IPS-20b (cell line): Measurements from ENCODE around the gene C1QL2.

Source experiments
- H3K27ac ChIP-seq: one replicate; pipeline ENCODE4 v1.5.1; 2013; ENCODE audit warnings: low read length
- H3K27me3 ChIP-seq: 2 replicates; pipeline ENCODE4 v1.6.1; 2013; ENCODE audit warnings: mild to moderate bottlenecking, low read length, inconsistent platforms; ENCODE audit not compliant: insufficient read depth
- H3K36me3 ChIP-seq: 2 replicates; pipeline ENCODE4 v1.6.1; 2013; ENCODE audit warnings: low read depth, mild to moderate bottlenecking, inconsistent platforms, low read length, moderate library complexity; ENCODE audit not compliant: insufficient read depth
- H3K4me1 ChIP-seq: 2 replicates; pipeline ENCODE4 v1.6.1; 2013; ENCODE audit warnings: mild to moderate bottlenecking, control low read depth, inconsistent platforms, low read length, moderate library complexity; ENCODE audit not compliant: insufficient read depth
- H3K4me3 ChIP-seq: 2 replicates; pipeline ENCODE4 v1.5.1; 2013; ENCODE audit warnings: mild to moderate bottlenecking, low read length, inconsistent platforms
- H3K9ac ChIP-seq: 2 replicates; pipeline ENCODE4 v1.6.1; 2013; ENCODE audit warnings: low read depth, mild to moderate bottlenecking, inconsistent platforms, low read length, moderate library complexity
- H3K9me3 ChIP-seq: 2 replicates; pipeline ENCODE4 v1.6.1; 2013; ENCODE audit warnings: mild to moderate bottlenecking, low read depth, low read length, inconsistent platforms; ENCODE audit not compliant: insufficient read depth

The C1QL2 gene

DNA sequence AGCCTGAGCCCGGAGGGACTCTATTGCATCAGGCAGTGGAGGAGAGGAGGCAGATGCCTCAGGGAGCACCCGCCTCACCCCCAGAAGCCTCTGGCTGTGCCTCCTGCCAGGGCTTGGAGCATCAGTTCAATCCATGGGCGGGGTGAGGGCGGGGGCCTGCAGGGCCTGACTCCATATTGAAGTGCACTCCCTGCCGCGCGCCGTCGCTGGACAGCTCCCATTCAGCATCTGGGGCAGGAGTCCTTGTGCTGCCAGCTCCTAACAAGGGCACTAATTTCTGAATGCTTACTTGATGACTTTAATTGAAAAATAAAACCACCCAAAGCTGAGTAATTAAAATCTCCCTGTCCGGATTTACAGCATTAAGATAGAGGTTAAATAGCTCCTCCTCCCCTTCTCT lies 23.8 kb downstream of the C1QL2 start:
- H3K4me3 ChIP-seq = no peak overlapping the region
- no peaks in the 10 kb centered on the region for H3K9me3 ChIP-seq
- H3K27ac ChIP-seq = no peak overlapping the region
- H3K4me1 ChIP-seq = peaks cover 11% of the 10 kb centered on the region
- no peaks in the 10 kb centered on the region for H3K36me3 ChIP-seq
- H3K27me3 ChIP-seq = no peaks in the 10 kb centered on the region
- H3K9ac ChIP-seq = no peak overlapping the region

- no peak overlapping the region for H3K27ac ChIP-seq
- no peaks in the 10 kb centered on the region for H3K9me3 ChIP-seq
- H3K4me3 ChIP-seq = peak overlapping the region; percentile 35; the same call in 1 of the 2 replicates
- H3K4me1 ChIP-seq = peaks cover 12% of the 10 kb centered on the region
- H3K27me3 ChIP-seq = peaks cover 27% of the 10 kb centered on the region
- no peak overlapping the region for H3K9ac ChIP-seq
- H3K36me3 ChIP-seq = no peaks in the 10 kb centered on the region
Measured at GRCh38 chr2:119126650-119127049, 31.9 kb downstream of the C1QL2 start.

- H3K4me1 ChIP-seq = peaks cover 17% of the 10 kb centered on the region; the same call in 1 of the 2 replicates
- H3K4me3 ChIP-seq = no peak overlapping the region
- no peaks in the 10 kb centered on the region for H3K9me3 ChIP-seq
- H3K9ac ChIP-seq = no peak overlapping the region
- H3K27ac ChIP-seq = no peak overlapping the region
- peaks cover 27% of the 10 kb centered on the region for H3K27me3 ChIP-seq
- H3K36me3 ChIP-seq = no peaks in the 10 kb centered on the region
Measured at GRCh38 chr2:119123389-119123788, 35.2 kb downstream of the C1QL2 start.

DNA sequence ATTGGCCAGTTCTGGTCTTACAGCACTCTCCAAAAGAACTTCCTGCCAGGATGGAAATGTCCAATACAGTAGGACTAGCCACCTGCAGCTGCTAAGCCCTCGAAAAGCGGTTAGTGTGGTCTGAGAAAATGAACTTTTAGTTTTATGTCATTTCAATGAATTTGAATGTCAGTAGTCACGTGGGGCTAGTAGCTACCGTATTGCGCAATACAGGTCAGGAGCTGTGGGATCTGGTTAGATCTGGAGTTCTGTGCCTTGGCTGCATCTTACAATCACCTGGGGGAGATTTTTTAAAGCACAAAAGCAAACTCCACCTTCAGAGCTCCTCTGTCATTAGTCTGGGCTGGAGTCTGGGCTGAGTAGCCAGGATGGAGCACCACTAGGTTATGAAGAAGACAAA lies 35.9 kb downstream of the C1QL2 start:
- Histone ChIP-seq H3K27me3 (peaks cover 21% of the 10 kb centered on the region), H3K9ac (no peak overlapping the region), H3K27ac (no peak overlapping the region), H3K36me3 (no peaks in the 10 kb centered on the region), H3K4me3 (no peak overlapping the region), H3K4me1 (peaks cover 23% of the 10 kb centered on the region), H3K9me3 (no peaks in the 10 kb centered on the region)

GRCh38 chr2:119119999-119120756 lies 38.4 kb downstream of the C1QL2 start:
- peaks cover 12% of the 10 kb centered on the region; the same call in 1 of the 2 replicates for H3K27me3 ChIP-seq

DNA sequence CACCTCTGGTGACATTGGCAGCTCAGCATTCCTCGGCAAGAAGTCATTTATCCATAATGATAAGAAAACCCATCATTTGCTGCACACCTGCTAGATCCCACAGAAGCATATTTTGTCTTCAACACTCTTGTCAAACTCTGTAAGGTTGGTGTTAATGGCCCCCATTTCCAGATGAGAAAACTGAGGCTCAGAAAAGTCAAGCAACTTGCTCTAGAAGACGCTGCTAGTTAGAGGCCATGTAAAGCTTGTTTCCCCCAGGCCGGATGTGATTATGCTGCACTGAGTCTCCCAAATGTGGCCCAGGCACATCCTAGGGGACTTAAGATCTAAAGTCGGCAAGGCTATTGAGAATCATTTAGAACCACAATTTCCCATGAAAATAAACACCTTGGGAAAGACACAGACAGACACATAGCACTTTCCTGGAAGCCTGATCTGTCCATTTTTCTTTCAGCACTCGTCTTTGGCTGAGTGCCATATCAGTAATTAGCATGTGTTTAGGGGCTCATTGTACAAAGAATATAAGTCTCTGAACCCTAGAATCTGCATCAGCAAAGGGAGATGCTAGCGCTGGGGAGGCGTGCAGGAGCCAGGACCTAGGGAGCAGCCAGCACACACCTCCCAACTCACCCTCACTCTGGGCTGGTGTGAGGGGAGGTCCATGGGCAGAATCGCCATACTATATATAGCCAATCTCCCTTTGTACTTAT lies 39.3 kb downstream of the C1QL2 start:
- Histone ChIP-seq H3K36me3 (no peaks in the 10 kb centered on the region), H3K9ac (no peak overlapping the region), H3K4me3 (no peak overlapping the region), H3K27me3 (peaks cover 4% of the 10 kb centered on the region; the same call in 1 of the 2 replicates), H3K4me1 (peaks cover 22% of the 10 kb centered on the region), H3K9me3 (no peaks in the 10 kb centered on the region), H3K27ac (no peak overlapping the region)

More at GRCh38 chr2:119119999-119120756, 38.4 kb downstream of the C1QL2 start:
- Histone ChIP-seq H3K4me3 (no peak overlapping the region), H3K9me3 (no peaks in the 10 kb centered on the region), H3K4me1 (peaks cover 22% of the 10 kb centered on the region), H3K27ac (no peak overlapping the region), H3K36me3 (no peaks in the 10 kb centered on the region), H3K9ac (no peak overlapping the region)

GRCh38 chr2:119117891-119118882 lies 40.4 kb downstream of the C1QL2 start:
- H3K36me3 ChIP-seq = no peaks in the 10 kb centered on the region
- H3K27ac ChIP-seq = no peak overlapping the region
- H3K9me3 ChIP-seq = no peaks in the 10 kb centered on the region
- no peak overlapping the region for H3K9ac ChIP-seq
- H3K4me1 ChIP-seq = peaks cover 28% of the 10 kb centered on the region
- no peak overlapping the region for H3K4me3 ChIP-seq
- H3K27me3 ChIP-seq = no peaks in the 10 kb centered on the region; the same call in 1 of the 2 replicates

- no peak overlapping the region for H3K27ac ChIP-seq
- peaks cover 32% of the 10 kb centered on the region for H3K4me1 ChIP-seq
- no peaks in the 10 kb centered on the region; the same call in 1 of the 2 replicates for H3K27me3 ChIP-seq
- H3K36me3 ChIP-seq = no peaks in the 10 kb centered on the region
- H3K4me3 ChIP-seq = no peak overlapping the region
- H3K9me3 ChIP-seq = no peaks in the 10 kb centered on the region
- no peak overlapping the region for H3K9ac ChIP-seq
Measured at GRCh38 chr2:119117408-119117807, 41.1 kb downstream of the C1QL2 start.

GRCh38 chr2:119116411-119117295 lies 41.9 kb downstream of the C1QL2 start:
- Histone ChIP-seq H3K9ac (no peak overlapping the region), H3K27me3 (no peaks in the 10 kb centered on the region; the same call in 1 of the 2 replicates), H3K9me3 (peaks cover under 1% of the 10 kb centered on the region; the same call in 1 of the 2 replicates), H3K4me3 (no peak overlapping the region), H3K36me3 (no peaks in the 10 kb centered on the region), H3K27ac (no peak overlapping the region), H3K4me1 (peaks cover 34% of the 10 kb centered on the region)

DNA sequence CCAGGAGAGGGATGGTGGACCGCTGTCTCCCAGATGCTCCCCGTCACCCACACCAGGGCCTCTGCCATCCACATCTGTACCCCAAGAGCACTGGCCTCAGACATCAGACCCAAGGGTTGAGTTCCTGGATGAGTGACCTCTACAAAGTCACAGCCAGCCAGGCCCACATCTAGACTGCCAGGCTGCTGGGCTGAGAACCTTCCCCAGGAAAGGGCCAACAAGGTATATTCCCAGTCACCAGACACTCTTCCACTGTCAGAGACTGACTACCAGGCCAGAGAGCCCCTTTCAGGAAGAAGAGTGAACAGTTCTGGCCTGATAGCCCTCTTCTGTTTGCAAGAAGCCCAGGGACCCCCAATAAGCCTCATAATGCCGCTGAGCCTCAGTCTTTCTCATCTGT lies 44.3 kb downstream of the C1QL2 start:
- no peak overlapping the region for H3K27ac ChIP-seq
- H3K9me3 ChIP-seq = peaks cover 10% of the 10 kb centered on the region
- H3K4me3 ChIP-seq = no peak overlapping the region
- H3K9ac ChIP-seq = no peak overlapping the region
- no peaks in the 10 kb centered on the region for H3K36me3 ChIP-seq
- H3K4me1 ChIP-seq = peaks cover 33% of the 10 kb centered on the region
- H3K27me3 ChIP-seq = no peaks in the 10 kb centered on the region; the same call in 1 of the 2 replicates
